HG03095 (cell line): Measurements from ENCODE around the gene MCTP1.

Experiments used
- ATAC-seq: cut with Tn5 transposase; IDR thresholded peaks from one replicate; pipeline ENCODE4 v1.9.1; 2021; ENCODE audit warnings: moderate library complexity; ENCODE audit not compliant: unreplicated experiment

MCTP1 gene

GRCh38 chr5:95080030-95080429, 204.9 kb downstream of the MCTP1 start:
- no peak for ATAC-seq

- ATAC-seq = no peak
Measured at GRCh38 chr5:95078868-95079267, 206.0 kb downstream of the MCTP1 start.

- no peak for ATAC-seq
Measured at GRCh38 chr5:95076395-95077185, 208.3 kb downstream of the MCTP1 start.

GRCh38 chr5:95075111-95075510, 209.8 kb downstream of the MCTP1 start:
- no peak for ATAC-seq

GRCh38 chr5:95072281-95072680, 212.6 kb downstream of the MCTP1 start:
- no peak for ATAC-seq

- no peak for ATAC-seq
Measured at GRCh38 chr5:95070866-95071265, 214.0 kb downstream of the MCTP1 start.

- ATAC-seq = no peak
Measured at GRCh38 chr5:95070453-95070852, 214.4 kb downstream of the MCTP1 start.

GRCh38 chr5:95069948-95070347, 214.9 kb downstream of the MCTP1 start:
- no peak for ATAC-seq

- ATAC-seq = no peak
Measured at GRCh38 chr5:95069021-95069420, 215.9 kb downstream of the MCTP1 start.

GRCh38 chr5:95068289-95068910, 216.5 kb downstream of the MCTP1 start:
- no peak for ATAC-seq

GRCh38 chr5:95066048-95066447, 218.8 kb downstream of the MCTP1 start:
- no peak for ATAC-seq

- ATAC-seq = no peak
Measured at GRCh38 chr5:95063492-95063891, 221.4 kb downstream of the MCTP1 start.

GRCh38 chr5:95060098-95060497, 224.8 kb downstream of the MCTP1 start:
- no peak for ATAC-seq

- no peak for ATAC-seq
Measured at GRCh38 chr5:95059636-95060035, 225.3 kb downstream of the MCTP1 start.

GRCh38 chr5:95057615-95058014, 227.3 kb downstream of the MCTP1 start:
- ATAC-seq = no peak

GRCh38 chr5:95053253-95053652, 231.6 kb downstream of the MCTP1 start:
- no peak for ATAC-seq

GRCh38 chr5:95050708-95051107, 234.2 kb downstream of the MCTP1 start:
- no peak for ATAC-seq

GRCh38 chr5:95048628-95049027, 236.3 kb downstream of the MCTP1 start:
- no peak for ATAC-seq

GRCh38 chr5:95045181-95045965, 239.5 kb downstream of the MCTP1 start:
- no peak for ATAC-seq

- no peak for ATAC-seq
Measured at GRCh38 chr5:95044096-95044495, 240.8 kb downstream of the MCTP1 start.

- ATAC-seq = no peak
Measured at GRCh38 chr5:95043648-95044047, 241.2 kb downstream of the MCTP1 start.

GRCh38 chr5:95043234-95043633, 241.7 kb downstream of the MCTP1 start:
- ATAC-seq = no peak
